ENCODE measurements around the gene PELI1. TPM values are rescaled to one million over a fixed set of nuclear protein-coding genes. Genes with fewer than 3 reads are reported as not detected.
"Not testable (repeated sequence)": the region's sequence is repeated elsewhere in the genome, so short reads cannot be mapped to it uniquely, and the experiment has no call there.

The PELI1 gene
- total and polyA plus RNA-seq, 2 of the 8 experiments (the other 6 are each of a cell fraction or from before 2014, with no cell fraction given), result 21.8 to 57.1 TPM

DNA sequence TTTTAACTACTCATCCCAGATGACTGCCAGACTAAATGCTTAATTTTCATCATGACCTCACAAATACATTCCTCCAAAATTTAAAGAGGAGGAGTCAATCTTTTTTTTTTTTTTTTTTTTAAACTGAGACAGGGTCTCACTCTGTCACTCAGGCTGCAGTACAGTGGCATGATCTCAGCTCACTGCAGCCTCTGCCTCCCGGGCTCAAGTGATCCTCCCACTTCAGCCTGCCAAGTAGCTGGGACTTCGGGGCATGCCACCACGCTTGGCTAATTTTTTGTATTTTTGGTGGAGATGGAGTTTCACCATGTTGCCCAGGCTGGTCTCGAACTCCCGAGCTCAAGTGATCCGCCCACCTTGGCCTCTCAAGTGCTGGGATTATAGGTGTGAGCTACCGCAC, 41.5 kb downstream of the PELI1 start:
- POLR2A ChIA-PET (ENCODE audit: partially characterized antibody), result interaction anchor here (1.1 to 2.0 kb wide), 3 partner anchors 8 to 13 kb away, joined by 4 to 6 read pairs (median 4); no protein-coding TSS in a partner anchor
- H3K23me2 ChIP-seq (ENCODE audit: low read depth, low read length); H3K27ac ChIP-seq (ENCODE audit: low read depth, low read length); H3K23ac ChIP-seq (ENCODE audit: insufficient read length); H3K56ac ChIP-seq (replicated peaks; ENCODE audit: insufficient read length, low read depth, low read length); H4K20me1 ChIP-seq (replicated peaks in 1 of 2; ENCODE audit: control insufficient read depth in 1 of 2, insufficient read depth in 2 of 2, low read length in 2 of 2); H3K18ac ChIP-seq (ENCODE audit: extremely low read depth, low read length); H3K4me1 ChIP-seq (replicated peaks in 1 of 4; ENCODE audit: control insufficient read depth in 3 of 4, insufficient read depth in 4 of 4, low read length in 3 of 4); H3K4me2 ChIP-seq (ENCODE audit: insufficient read depth in 1 of 2, low read depth in 2 of 2, low read length in 2 of 2); H2AFZ ChIP-seq (ENCODE audit: low read length); H2BK120ac ChIP-seq (replicated peaks; ENCODE audit: low read depth, low read length); H2BK5ac ChIP-seq (ENCODE audit: low read depth, low read length); H3K4ac ChIP-seq (replicated peaks; ENCODE audit: insufficient read length, low read depth, low read length); H3K14ac ChIP-seq (ENCODE audit: insufficient read length); H2BK15ac ChIP-seq (ENCODE audit: low read length); FAIRE-seq; H2BK12ac ChIP-seq (ENCODE audit: low read depth, low read length); H4K8ac ChIP-seq (ENCODE audit: extremely low read depth, insufficient read depth, low read length); H2BK20ac ChIP-seq (ENCODE audit: low read length); H3K4me3 ChIP-seq (ENCODE audit: extremely low read depth in 1 of 4, insufficient read depth in 2 of 4, low read depth in 3 of 4, low read length in 4 of 4); DNase-seq (ENCODE audit: low read depth in 1 of 2, low spot score in 2 of 2); H4K91ac ChIP-seq (replicated peaks; ENCODE audit: insufficient read length, low read length); H3K79me2 ChIP-seq (ENCODE audit: control insufficient read depth in 1 of 2, insufficient read depth in 2 of 2, low read length in 2 of 2); H4K5ac ChIP-seq (ENCODE audit: insufficient read length, low read depth, low read length); H2AK5ac ChIP-seq (ENCODE audit: low read depth, low read length); H3K79me1 ChIP-seq (ENCODE audit: low read depth, low read length); H3K9me3 ChIP-seq (ENCODE audit: insufficient read depth in 2 of 2, low read depth in 1 of 2, low read length in 1 of 2); H3K27me3 ChIP-seq (replicated peaks in 1 of 4; ENCODE audit: control insufficient read depth in 3 of 4, extremely low read depth in 1 of 4, insufficient read depth in 3 of 4, low read length in 3 of 4); H3K9ac ChIP-seq (replicated peaks in 1 of 4; ENCODE audit: extremely low read depth in 1 of 4, low read depth in 3 of 4, low read length in 3 of 4): not testable (repeated sequence)
- CTCF ChIA-PET (ENCODE audit: partially characterized antibody), result interaction anchor here (0.7 to 0.8 kb wide), 2 partner anchors 12 to 54 kb away, joined by 3 read pairs; no protein-coding TSS in a partner anchor
- 98% methylated on average over 7 of the region's 7 CpGs; no CpG with 5 or more reads in 1 of the 2 experiments for WGBS, 2 experiments (ENCODE audit: extremely low coverage in 1 of 2, insufficient coverage in 1 of 2, insufficient read length in 1 of 2, insufficient replicate concordance in 2 of 2, low coverage in 1 of 2, low lambda C conversion rate in 2 of 2, missing lambda C conversion rate in 1 of 2)
- peaks cover 3 to 63% (median 30%) of the 10 kb centered on the region in 4 experiments for H3K36me3 ChIP-seq (ENCODE audit: control insufficient read depth in 2 of 4, insufficient read depth in 4 of 4, low read length in 3 of 4)
